Keratinocyte (primary cell): ENCODE data around the gene LMCD1. TPM values are rescaled to one million over a fixed set of nuclear protein-coding genes. Genes with fewer than 3 reads are reported as not detected.

Source experiments
- DNase-seq: peaks from one replicate; pipeline ENCODE4 v3.0.0-alpha.2; 2011; ENCODE audit warnings: low read depth, missing footprints, low spot score
- FAIRE-seq: peaks from 2 replicates; lab custom pipeline; 2011; peaks lifted over from hg19 to GRCh38; lab: Jason Lieb, UNC
- H2AFZ ChIP-seq: 2 replicates; pipeline ENCODE4 v1.6.0; 2012; ENCODE audit warnings: low read length, control low read depth, inconsistent platforms; ENCODE audit not compliant: control insufficient read depth
- H3K27ac ChIP-seq: 2 replicates; pipeline ENCODE4 v1.5.1; 2011; ENCODE audit warnings: low read length; ENCODE audit not compliant: control insufficient read depth, insufficient read depth
- H3K27me3 ChIP-seq: 3 replicates; pipeline ENCODE4 v1.6.0; 2011; ENCODE audit warnings: low read length; ENCODE audit not compliant: control insufficient read depth, insufficient read depth; ENCODE audit errors: extremely low read depth
- H3K36me3 ChIP-seq, 2 experiments: 2 replicates in 1 of 2; 3 replicates in 1 of 2; pipeline ENCODE4 v1.5.1; 2011; ENCODE audit warnings: low read length in 2 of 2, mild to moderate bottlenecking in 1 of 2; ENCODE audit not compliant: control insufficient read depth in 2 of 2, insufficient read depth in 2 of 2; ENCODE audit errors: extremely low read depth in 1 of 2
- H3K4me1 ChIP-seq: 3 replicates; pipeline ENCODE4 v1.5.1; 2011; ENCODE audit warnings: low read length; ENCODE audit not compliant: control insufficient read depth, insufficient read depth; ENCODE audit errors: extremely low read depth
- H3K4me2 ChIP-seq: 3 replicates; pipeline ENCODE4 v1.6.0; 2011; ENCODE audit warnings: low read depth, low read length; ENCODE audit not compliant: control insufficient read depth, insufficient read depth; ENCODE audit errors: extremely low read depth
- H3K4me3 ChIP-seq, 3 experiments: fragments of 200-600 bp in 1 of 3; sonication (generic) in 1 of 3; 2 replicates in 2 of 3; 3 replicates in 1 of 3; pipeline ENCODE4 v1.5.1; 2011 to 2016; ENCODE audit warnings: low read length in 3 of 3, mild to moderate bottlenecking in 3 of 3, control low read depth in 2 of 3, inconsistent platforms in 1 of 3, low read depth in 1 of 3, mixed read lengths in 1 of 3, mixed run types in 1 of 3, moderate library complexity in 1 of 3; ENCODE audit not compliant: control insufficient read depth in 2 of 3, insufficient read depth in 2 of 3; ENCODE audit errors: extremely low read depth in 1 of 3
- H3K79me2 ChIP-seq: 2 replicates; pipeline ENCODE4 v1.6.0; 2012; ENCODE audit warnings: low read length; ENCODE audit not compliant: control insufficient read depth, insufficient read depth
- H3K9ac ChIP-seq: 3 replicates; pipeline ENCODE4 v1.6.0; 2011; ENCODE audit warnings: low read length; ENCODE audit not compliant: control insufficient read depth, insufficient read depth; ENCODE audit errors: extremely low read depth
- H3K9me1 ChIP-seq: 3 replicates; pipeline ENCODE4 v1.6.0; 2011; ENCODE audit warnings: low read length; ENCODE audit not compliant: control insufficient read depth, insufficient read depth; ENCODE audit errors: extremely low read depth
- H3K9me3 ChIP-seq: 2 replicates; pipeline ENCODE4 v1.5.1; 2012; ENCODE audit warnings: low read depth, low read length; ENCODE audit not compliant: control insufficient read depth
- H4K20me1 ChIP-seq: 3 replicates; pipeline ENCODE4 v1.6.0; 2011; ENCODE audit warnings: low read length; ENCODE audit not compliant: control insufficient read depth, insufficient read depth; ENCODE audit errors: extremely low read depth
- EZH2 ChIP-seq: IDR thresholded peaks from one replicate; pipeline ENCODE4 v1.6.1; 2012; ENCODE audit warnings: inconsistent platforms, mild to moderate bottlenecking, low read length, moderate library complexity
- dilution Hi-C: fragments of 300-500 bp; cut with MboI; formaldehyde crosslinking; loops from one replicate; pipeline ENCODE4 v1.7.0; 2020; ENCODE audit warnings: low sequenced_read_pairs; ENCODE audit not compliant: extremely low pct_ligation_motif_present
- polyA plus RNA-seq, 5 experiments: library from polyadenylated mRNA; depleted of rRNA in 3 of 5; stranded (reverse) in 3 of 5; stranded (forward) in 1 of 5; unstranded in 1 of 5; fragments of >200 nt; gene quantifications; 1 replicate in 1 of 5; 2 replicates in 3 of 5; 3 replicates in 1 of 5; pipeline versions ENCODE4 v1.2.1 to v1.2.3, GENCODE V29; 2011 to 2012; ENCODE audit warnings: missing spikeins in 2 of 5, low read depth in 1 of 5, low replicate concordance in 1 of 5
- TF ChIP-seq, protein P1 (sequence below), 3 experiments: IDR thresholded peaks in 1 of 3; conservative IDR thresholded peaks in 1 of 3; optimal IDR thresholded peaks in 1 of 3; 2 replicates in 2 of 3; 3 replicates in 1 of 3; pipeline versions ENCODE3 to v1.5.1; 2011; ENCODE audit warnings: low read length in 3 of 3, mild to moderate bottlenecking in 3 of 3, moderate library complexity in 2 of 3, control low read depth in 1 of 3, inconsistent platforms in 1 of 3; ENCODE audit not compliant: insufficient read depth in 2 of 3; ENCODE audit errors: extremely low read depth in 1 of 3

The LMCD1 gene
- polyA plus RNA-seq, 1 donor (not counting 4 experiments of a cell fraction or from before 2014, with no cell fraction given) = 3.7 TPM

DNA sequence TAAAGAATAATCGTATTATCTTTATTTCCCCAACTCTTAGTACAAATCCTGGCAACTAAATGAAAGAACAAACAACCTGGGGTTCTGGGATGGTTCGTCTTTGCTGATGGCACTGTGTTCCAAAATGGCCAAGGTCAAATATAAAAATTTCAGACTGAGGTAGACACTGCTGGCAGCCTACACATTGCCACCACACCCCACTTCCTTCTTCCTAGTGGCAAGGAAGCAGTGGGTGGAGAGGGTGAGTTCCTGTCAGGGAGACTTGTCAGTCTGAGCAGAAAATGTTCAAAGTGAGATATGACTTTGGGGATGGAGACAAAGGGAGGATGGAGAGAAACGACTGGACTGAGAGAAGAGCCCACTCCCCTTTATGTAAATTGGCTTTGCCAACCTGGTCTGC lies 69.6 kb downstream of the LMCD1 start:
- H3K79me2 ChIP-seq = no peaks in the 10 kb centered on the region
- H3K27me3 ChIP-seq = no peaks in the 10 kb centered on the region
- no peaks in the 10 kb centered on the region for H3K4me1 ChIP-seq
- H3K9me3 ChIP-seq = no peaks in the 10 kb centered on the region
- H3K36me3 ChIP-seq = no peaks in the 10 kb centered on the region
- H3K4me3 ChIP-seq = no peak overlapping the region
- H3K27ac ChIP-seq = no peak overlapping the region
- FAIRE-seq (no peak), DNase-seq (no peak)
- TF ChIP-seq, protein P1, sequence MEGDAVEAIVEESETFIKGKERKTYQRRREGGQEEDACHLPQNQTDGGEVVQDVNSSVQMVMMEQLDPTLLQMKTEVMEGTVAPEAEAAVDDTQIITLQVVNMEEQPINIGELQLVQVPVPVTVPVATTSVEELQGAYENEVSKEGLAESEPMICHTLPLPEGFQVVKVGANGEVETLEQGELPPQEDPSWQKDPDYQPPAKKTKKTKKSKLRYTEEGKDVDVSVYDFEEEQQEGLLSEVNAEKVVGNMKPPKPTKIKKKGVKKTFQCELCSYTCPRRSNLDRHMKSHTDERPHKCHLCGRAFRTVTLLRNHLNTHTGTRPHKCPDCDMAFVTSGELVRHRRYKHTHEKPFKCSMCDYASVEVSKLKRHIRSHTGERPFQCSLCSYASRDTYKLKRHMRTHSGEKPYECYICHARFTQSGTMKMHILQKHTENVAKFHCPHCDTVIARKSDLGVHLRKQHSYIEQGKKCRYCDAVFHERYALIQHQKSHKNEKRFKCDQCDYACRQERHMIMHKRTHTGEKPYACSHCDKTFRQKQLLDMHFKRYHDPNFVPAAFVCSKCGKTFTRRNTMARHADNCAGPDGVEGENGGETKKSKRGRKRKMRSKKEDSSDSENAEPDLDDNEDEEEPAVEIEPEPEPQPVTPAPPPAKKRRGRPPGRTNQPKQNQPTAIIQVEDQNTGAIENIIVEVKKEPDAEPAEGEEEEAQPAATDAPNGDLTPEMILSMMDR (optimal IDR thresholded peaks at IDR 0.05 in 1 of 3, IDR thresholded peaks at IDR 0.05 in 1 of 3, conservative IDR thresholded peaks at IDR 0.05 in 1 of 3; ENCODE audit: extremely low read depth in 1 of 3, insufficient read depth in 2 of 3, low read length in 3 of 3) = no peak
- TF ChIP-seq EZH2 = no peak
- dilution Hi-C loops = no loop called here
- H2AFZ ChIP-seq = no peak overlapping the region
- H3K9me1 ChIP-seq = no peaks in the 10 kb centered on the region
- no peak overlapping the region for H3K9ac ChIP-seq
- H4K20me1 ChIP-seq = no peaks in the 10 kb centered on the region
- no peak overlapping the region for H3K4me2 ChIP-seq

DNA sequence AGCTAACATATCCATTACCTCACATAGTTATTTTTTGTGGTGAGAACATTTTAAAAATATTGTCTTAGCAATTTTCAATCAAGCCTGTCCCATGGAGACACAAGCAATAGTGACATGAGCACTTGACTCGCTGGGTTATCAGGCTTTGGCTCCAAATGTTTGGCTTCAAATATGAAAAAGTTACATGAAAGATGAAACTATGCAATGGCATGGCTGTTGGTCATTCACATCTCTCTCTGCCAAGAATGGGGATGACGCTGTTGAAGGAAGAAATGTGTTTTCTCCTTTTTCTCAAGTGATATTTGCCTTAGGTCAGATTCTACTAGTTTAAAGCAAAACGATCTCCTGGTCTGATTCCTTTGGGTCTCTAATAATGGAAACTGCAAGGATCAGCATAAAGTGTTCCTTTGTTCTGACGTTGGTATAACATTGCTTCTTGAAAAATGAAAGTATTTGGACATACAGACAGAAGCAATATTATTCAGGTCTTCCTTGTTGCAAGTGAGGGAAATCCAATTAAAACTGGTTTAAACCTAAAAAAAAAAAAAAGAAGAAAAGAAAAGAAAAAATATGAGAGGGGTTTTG lies 71.8 kb downstream of the LMCD1 start:
- Histone ChIP-seq H2AFZ (no peak overlapping the region), H3K4me2 (no peak overlapping the region), H4K20me1 (no peaks in the 10 kb centered on the region), H3K9me1 (no peaks in the 10 kb centered on the region), H3K9ac (no peak overlapping the region), H3K27me3 (no peaks in the 10 kb centered on the region), H3K27ac (no peak overlapping the region), H3K4me1 (no peaks in the 10 kb centered on the region), H3K36me3 (no peaks in the 10 kb centered on the region), H3K4me3 (no peak overlapping the region), H3K9me3 (no peaks in the 10 kb centered on the region), H3K79me2 (no peaks in the 10 kb centered on the region)
- TF ChIP-seq EZH2 = no peak
- TF ChIP-seq, protein P1 (optimal IDR thresholded peaks at IDR 0.05 in 1 of 3, IDR thresholded peaks at IDR 0.05 in 1 of 3, conservative IDR thresholded peaks at IDR 0.05 in 1 of 3; ENCODE audit: extremely low read depth in 1 of 3, insufficient read depth in 2 of 3, low read length in 3 of 3) = no peak
- dilution Hi-C loops = no loop called here
- FAIRE-seq = no peak
- DNase-seq = no peak
